Parathyroid adenoma (tissue), 2 donors: Measurements from ENCODE around the gene PRF1.

Experiments
- H2AFZ ChIP-seq: fragments of 300-600 bp; sonication (generic); one replicate; pipeline ENCODE4 v1.7.0; 2017; ENCODE audit warnings: antibody characterized with exemption, mild to moderate bottlenecking
- H3K27ac ChIP-seq: fragments of 300-600 bp; sonication (generic); one replicate; pipeline ENCODE4 v1.7.0; 2017
- H3K27me3 ChIP-seq: fragments of 300-600 bp; sonication (generic); one replicate; pipeline ENCODE4 v1.7.0; 2017; ENCODE audit warnings: low read length; ENCODE audit not compliant: control insufficient read depth, insufficient read depth
- H3K36me3 ChIP-seq: fragments of 300-600 bp; sonication (generic); one replicate; pipeline ENCODE4 v1.7.0; 2017; ENCODE audit warnings: low read length; ENCODE audit not compliant: control insufficient read depth, insufficient read depth
- H3K4me1 ChIP-seq: fragments of 300-600 bp; sonication (generic); one replicate; pipeline ENCODE4 v1.7.0; 2017; ENCODE audit warnings: control low read depth
- H3K4me2 ChIP-seq: fragments of 300-600 bp; sonication (generic); one replicate; pipeline ENCODE4 v1.7.0; 2017; ENCODE audit warnings: low read length
- H3K4me3 ChIP-seq: fragments of 300-600 bp; sonication (generic); one replicate; pipeline ENCODE4 v1.7.0; 2017; ENCODE audit warnings: low read depth, low read length
- H3K79me2 ChIP-seq: fragments of 300-600 bp; sonication (generic); one replicate; pipeline ENCODE4 v1.7.0; 2017; ENCODE audit warnings: control low read depth
- H3K9ac ChIP-seq: fragments of 300-600 bp; sonication (generic); one replicate; pipeline ENCODE4 v1.7.0; 2017; ENCODE audit warnings: mild to moderate bottlenecking
- H3K9me3 ChIP-seq: fragments of 300-600 bp; sonication (generic); one replicate; pipeline ENCODE4 v1.7.0; 2017; ENCODE audit warnings: low read length; ENCODE audit not compliant: control insufficient read depth
- CTCF ChIP-seq: fragments of 300-600 bp; sonication (generic); IDR thresholded peaks from one replicate; pipeline ENCODE4 v1.7.0; 2017; ENCODE audit warnings: antibody characterized with exemption, mild to moderate bottlenecking
- donor health status: primary hyperparathyroidism.

PRF1 gene

GRCh38 chr10:70558871-70559810 lies 43.4 kb downstream of the PRF1 start:
- Histone ChIP-seq H3K4me1 (peaks cover 3% of the 10 kb centered on the region), H3K4me3 (no peak overlapping the region), H3K27ac (no peak overlapping the region), H3K79me2 (no peaks in the 10 kb centered on the region), H3K27me3 (no peaks in the 10 kb centered on the region), H2AFZ (peak overlapping the region; percentile 75), H3K36me3 (no peaks in the 10 kb centered on the region), H3K9ac (no peak overlapping the region), H3K9me3 (no peaks in the 10 kb centered on the region), H3K4me2 (peak overlapping the region; percentile 53)
- TF ChIP-seq CTCF = peak; percentile 32

- no peaks in the 10 kb centered on the region for H3K9me3 ChIP-seq
- no peaks in the 10 kb centered on the region for H3K27me3 ChIP-seq
- no peaks in the 10 kb centered on the region for H3K79me2 ChIP-seq
- peaks cover 3% of the 10 kb centered on the region for H3K4me1 ChIP-seq
- H3K9ac ChIP-seq = no peak overlapping the region
- no peaks in the 10 kb centered on the region for H3K36me3 ChIP-seq
- H3K4me2 ChIP-seq = no peak overlapping the region
- no peak for TF ChIP-seq CTCF
- no peak overlapping the region for H3K27ac ChIP-seq
- no peak overlapping the region for H3K4me3 ChIP-seq
- H2AFZ ChIP-seq = no peak overlapping the region
Observed at GRCh38 chr10:70558295-70558694, 44.2 kb downstream of the PRF1 start.

GRCh38 chr10:70557876-70558275 lies 44.7 kb downstream of the PRF1 start:
- no peaks in the 10 kb centered on the region for H3K79me2 ChIP-seq
- no peak overlapping the region for H3K27ac ChIP-seq
- no peaks in the 10 kb centered on the region for H3K27me3 ChIP-seq
- H3K4me2 ChIP-seq = no peak overlapping the region
- no peaks in the 10 kb centered on the region for H3K9me3 ChIP-seq
- TF ChIP-seq CTCF = no peak
- no peaks in the 10 kb centered on the region for H3K36me3 ChIP-seq
- H3K9ac ChIP-seq = no peak overlapping the region
- H3K4me3 ChIP-seq = no peak overlapping the region
- no peak overlapping the region for H2AFZ ChIP-seq
- H3K4me1 ChIP-seq = peaks cover 3% of the 10 kb centered on the region

GRCh38 chr10:70557086-70557845 lies 45.3 kb downstream of the PRF1 start:
- Histone ChIP-seq H2AFZ (no peak overlapping the region), H3K4me3 (no peak overlapping the region), H3K9ac (no peak overlapping the region), H3K36me3 (no peaks in the 10 kb centered on the region), H3K4me1 (peaks cover 3% of the 10 kb centered on the region), H3K9me3 (no peaks in the 10 kb centered on the region), H3K4me2 (no peak overlapping the region), H3K27ac (no peak overlapping the region), H3K79me2 (no peaks in the 10 kb centered on the region), H3K27me3 (no peaks in the 10 kb centered on the region)
- TF ChIP-seq CTCF = no peak
